HG03066 (cell line): Measurements from ENCODE around the gene PACC1.
"Not testable (repeated sequence)": the region's sequence is repeated elsewhere in the genome, so short reads cannot be mapped to it uniquely, and the experiment has no call there.

Experiments used
- ATAC-seq: cut with Tn5 transposase; IDR thresholded peaks from one replicate; pipeline ENCODE4 v1.9.1; 2021; ENCODE audit warnings: low read depth; ENCODE audit not compliant: unreplicated experiment

Gene PACC1

GRCh38 chr1:212346601-212347000, 68.1 kb downstream of the PACC1 start:
- no peak for ATAC-seq

GRCh38 chr1:212344905-212345304, 69.8 kb downstream of the PACC1 start:
- ATAC-seq = no peak

DNA sequence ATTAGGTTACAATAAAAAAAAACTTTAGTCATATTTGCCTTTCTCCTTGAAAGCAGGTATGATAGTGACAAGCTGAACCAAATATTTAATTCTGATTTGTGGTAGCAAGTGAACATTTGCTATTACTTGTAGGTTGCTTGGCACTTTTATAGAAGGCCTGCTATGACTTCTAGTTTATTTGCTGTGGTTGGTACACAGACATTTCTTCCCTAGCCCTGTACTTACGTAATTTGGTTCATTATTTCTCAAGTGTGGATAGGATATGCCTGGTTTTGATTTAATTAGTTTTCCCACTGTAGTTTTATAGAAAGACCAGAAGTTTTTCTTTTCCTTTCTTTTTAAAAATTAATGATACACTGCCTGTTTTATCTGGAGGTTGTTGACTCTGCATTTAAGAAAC, 73.6 kb downstream of the PACC1 start:
- ATAC-seq = no peak

DNA sequence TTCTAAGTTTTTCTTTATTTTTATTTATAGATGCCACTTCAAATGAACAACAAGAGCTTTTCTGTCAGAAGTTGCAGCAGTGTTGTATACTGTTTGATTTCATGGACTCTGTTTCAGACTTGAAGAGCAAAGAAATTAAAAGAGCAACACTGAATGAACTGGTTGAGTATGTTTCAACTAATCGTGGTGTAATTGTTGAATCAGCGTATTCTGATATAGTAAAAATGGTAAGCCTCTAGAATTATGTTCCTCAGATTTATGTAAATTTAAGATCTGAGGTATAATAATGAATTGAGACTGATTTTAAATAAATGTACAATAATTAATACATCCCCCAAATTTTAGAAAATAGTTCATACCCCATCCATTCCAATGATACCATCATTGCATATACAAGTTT, 85.6 kb downstream of the PACC1 start:
- ATAC-seq = no peak

- no peak for ATAC-seq
Observed at GRCh38 chr1:212328248-212328647, 86.4 kb downstream of the PACC1 start.

DNA sequence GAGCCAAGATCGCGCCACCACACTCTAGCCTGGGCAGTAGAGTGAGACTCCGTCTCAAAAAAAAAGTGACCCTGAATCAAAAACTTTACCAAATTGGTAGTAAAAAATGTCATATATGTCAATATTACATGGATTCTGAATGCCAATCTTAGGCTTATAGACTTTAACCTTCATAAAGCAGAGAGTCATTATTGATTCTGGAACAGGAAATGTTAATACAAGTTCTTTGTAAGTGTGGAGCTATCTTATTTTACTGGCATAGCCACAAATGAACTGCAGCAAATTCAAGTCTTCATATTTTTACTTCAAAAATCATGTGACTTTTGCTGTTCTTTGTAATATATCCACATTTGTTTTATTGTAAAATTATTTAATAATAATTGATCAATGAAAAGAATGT, 88.1 kb downstream of the PACC1 start:
- ATAC-seq = no peak

GRCh38 chr1:212323066-212323465, 91.6 kb downstream of the PACC1 start:
- ATAC-seq = no peak

DNA sequence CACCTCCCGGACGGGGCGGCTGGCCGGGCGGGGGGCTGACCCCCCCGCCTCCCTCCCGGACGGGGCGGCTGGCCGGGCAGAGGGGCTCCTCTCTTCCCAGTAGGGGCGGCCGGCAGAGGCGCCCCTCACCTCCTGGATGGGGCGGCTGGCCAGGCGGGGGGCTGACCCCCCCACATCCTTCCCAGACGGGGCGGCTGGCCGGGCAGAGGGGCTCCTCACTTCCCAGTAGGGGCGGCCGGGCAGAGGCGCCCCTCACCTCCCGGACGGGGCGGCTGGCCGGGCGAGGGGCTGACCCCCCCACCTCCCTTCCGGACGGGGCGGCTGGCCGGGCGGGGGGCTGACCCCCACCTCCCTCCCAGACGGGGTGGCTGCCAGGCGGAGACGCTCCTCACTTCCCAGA, 93.7 kb downstream of the PACC1 start:
- ATAC-seq = not testable (repeated sequence)

DNA sequence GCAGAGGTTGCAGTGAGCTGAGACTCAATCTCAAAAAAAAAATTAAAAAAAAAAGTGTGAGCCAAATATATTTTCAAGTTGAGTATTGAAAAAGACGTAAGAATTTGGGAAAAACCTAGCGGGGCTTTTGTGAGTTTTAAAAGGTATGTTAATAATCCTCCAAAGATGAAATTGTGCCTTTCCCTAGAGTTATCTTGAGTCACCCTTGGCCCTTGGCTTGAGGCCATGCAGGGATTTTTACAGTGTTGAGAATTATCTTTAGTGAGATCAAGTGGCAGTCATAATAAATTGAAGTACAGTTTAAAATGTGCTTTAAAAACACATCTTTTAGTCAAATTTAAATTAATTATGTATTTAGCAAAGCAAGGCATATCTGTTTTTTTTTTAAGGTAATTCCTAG, 96.8 kb downstream of the PACC1 start:
- no peak for ATAC-seq

DNA sequence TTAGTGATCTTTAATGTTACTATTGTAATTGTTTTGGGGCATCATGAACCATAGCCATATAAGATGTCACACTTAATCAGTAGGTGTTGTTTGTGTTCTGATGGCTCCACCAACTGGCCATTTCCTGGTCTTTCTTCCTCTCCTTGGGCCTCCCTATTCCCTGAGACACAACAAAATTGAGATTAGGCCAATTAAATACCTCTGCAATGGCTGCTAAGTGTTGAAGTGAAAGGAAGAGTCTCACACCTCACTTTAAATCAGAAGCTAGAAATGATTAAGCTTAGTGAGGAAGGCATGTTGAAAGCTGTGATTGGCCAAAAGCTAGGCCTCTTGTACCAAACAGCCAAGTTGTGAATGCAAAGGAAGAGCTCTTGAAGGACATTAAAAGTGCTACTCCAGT, 98.8 kb downstream of the PACC1 start:
- ATAC-seq = no peak

- no peak for ATAC-seq
Observed at GRCh38 chr1:212315184-212315583, 99.5 kb downstream of the PACC1 start.
